ENCODE results near the gene PIM1. TPM values are rescaled to one million over a fixed set of nuclear protein-coding genes. Genes with fewer than 3 reads are reported as not detected.

The PIM1 gene
- polyA plus RNA-seq, 1 donor from 2014 or later, result 4.1 TPM

GRCh38 chr6:37173493-37174195, 3.7 kb downstream of the PIM1 start:
- Histone ChIP-seq H3K9me3 (ENCODE audit: low read length) (no peaks in the 10 kb centered on the region), H3K9me2 (ENCODE audit: insufficient read depth, low read length) (no peaks in the 10 kb centered on the region), H3K4me2 (ENCODE audit: low read length) (no peak overlapping the region), H3K27ac (ENCODE audit: low read length) (no peak overlapping the region), H2AFZ (ENCODE audit: low read depth, low read length) (no peak overlapping the region), H3K4me3 (ENCODE audit: low read length) (no peak overlapping the region), H3K36me3 (ENCODE audit: insufficient read depth, low read length) (no peaks in the 10 kb centered on the region), H3K27me3 (ENCODE audit: insufficient read depth, low read depth, low read length) (peaks cover 4% of the 10 kb centered on the region), H3K79me2 (replicated peaks; ENCODE audit: insufficient read depth, low read length) (peaks cover 15% of the 10 kb centered on the region), H4K20me1 (ENCODE audit: insufficient read depth) (no peaks in the 10 kb centered on the region), H3K9ac (ENCODE audit: low read length) (no peak overlapping the region), H3F3A (ENCODE audit: insufficient read depth, low read length, poor library complexity, severe bottlenecking) (peaks cover 3% of the 10 kb centered on the region)
- TF ChIP-seq MXI1 (conservative IDR thresholded peaks at IDR 0.05; ENCODE audit: poor library complexity, severe bottlenecking) (no peak), POLR2AphosphoS5 (IDR thresholded peaks at IDR 0.05) (no peak), SMC3 (conservative IDR thresholded peaks at IDR 0.05; ENCODE audit: poor library complexity) (no peak), REST (IDR thresholded peaks at IDR 0.05; ENCODE audit: borderline replicate concordance) (no peak), TAF1 (IDR thresholded peaks at IDR 0.05; ENCODE audit: low read depth) (no peak), EZH2 (IDR thresholded peaks at IDR 0.05; ENCODE audit: borderline replicate concordance, insufficient read depth, low read length, poor library complexity, severe bottlenecking) (no peak), CTCF (IDR thresholded peaks at IDR 0.05; ENCODE audit: poor library complexity, severe bottlenecking) (no peak)

GRCh38 chr6:37174196-37174514, 4.2 kb downstream of the PIM1 start:
- no peaks in the 10 kb centered on the region for H3F3A ChIP-seq (ENCODE audit: insufficient read depth, low read length, poor library complexity, severe bottlenecking)
- H3K27ac ChIP-seq (ENCODE audit: low read length), result no peak overlapping the region
- peaks cover 15% of the 10 kb centered on the region for H3K79me2 ChIP-seq (replicated peaks; ENCODE audit: insufficient read depth, low read length)
- H3K9me3 ChIP-seq (ENCODE audit: low read length), result no peaks in the 10 kb centered on the region
- H3K4me3 ChIP-seq (ENCODE audit: low read length), result no peak overlapping the region
- no peak overlapping the region for H3K9ac ChIP-seq (ENCODE audit: low read length)
- no peaks in the 10 kb centered on the region for H3K9me2 ChIP-seq (ENCODE audit: insufficient read depth, low read length)
- no peak overlapping the region for H3K4me2 ChIP-seq (ENCODE audit: low read length)
- no peaks in the 10 kb centered on the region for H4K20me1 ChIP-seq (ENCODE audit: insufficient read depth)
- H3K27me3 ChIP-seq (ENCODE audit: insufficient read depth, low read depth, low read length), result peaks cover 3% of the 10 kb centered on the region
- TF ChIP-seq RAD21 (conservative IDR thresholded peaks at IDR 0.05), result no peak
- TF ChIP-seq CTCF (IDR thresholded peaks at IDR 0.05; ENCODE audit: poor library complexity, severe bottlenecking), result no peak
- no peak for TF ChIP-seq EP300 (conservative IDR thresholded peaks at IDR 0.05; ENCODE audit: poor library complexity, severe bottlenecking)
- TF ChIP-seq SMC3 (conservative IDR thresholded peaks at IDR 0.05; ENCODE audit: poor library complexity), result no peak
- no peak for TF ChIP-seq REST (IDR thresholded peaks at IDR 0.05; ENCODE audit: borderline replicate concordance)
- no peak for TF ChIP-seq TAF1 (IDR thresholded peaks at IDR 0.05; ENCODE audit: low read depth)
- no peak for TF ChIP-seq EZH2 (IDR thresholded peaks at IDR 0.05; ENCODE audit: borderline replicate concordance, insufficient read depth, low read length, poor library complexity, severe bottlenecking)
- TF ChIP-seq POLR2AphosphoS5 (IDR thresholded peaks at IDR 0.05), result no peak
- TF ChIP-seq MXI1 (conservative IDR thresholded peaks at IDR 0.05; ENCODE audit: poor library complexity, severe bottlenecking), result no peak
- no peak overlapping the region for H2AFZ ChIP-seq (ENCODE audit: low read depth, low read length)
- H3K36me3 ChIP-seq (ENCODE audit: insufficient read depth, low read length), result no peaks in the 10 kb centered on the region
